ENCODE results near the gene VSNL1.

- TF ChIP-seq EZH2 (IDR thresholded peaks at IDR 0.05; ENCODE audit: borderline replicate concordance, insufficient read depth, low read depth, low read length, poor library complexity, severe bottlenecking) (no peak), CTCF (IDR thresholded peaks at IDR 0.05) (no peak)
Observed at GRCh38 chr2:17683981-17684380, 143.5 kb downstream of the VSNL1 start.

Data from B cell (primary cell).